ENCODE measurements around the gene MDGA2. TPM values are rescaled to one million over a fixed set of nuclear protein-coding genes. Genes with fewer than 3 reads are reported as not detected.
A peak's percentile ranks its signal among the peaks of the same experiment; 100 is the strongest.

MDGA2 gene
- total RNA-seq, 1 donor from 2014 or later: 2.4 TPM

DNA sequence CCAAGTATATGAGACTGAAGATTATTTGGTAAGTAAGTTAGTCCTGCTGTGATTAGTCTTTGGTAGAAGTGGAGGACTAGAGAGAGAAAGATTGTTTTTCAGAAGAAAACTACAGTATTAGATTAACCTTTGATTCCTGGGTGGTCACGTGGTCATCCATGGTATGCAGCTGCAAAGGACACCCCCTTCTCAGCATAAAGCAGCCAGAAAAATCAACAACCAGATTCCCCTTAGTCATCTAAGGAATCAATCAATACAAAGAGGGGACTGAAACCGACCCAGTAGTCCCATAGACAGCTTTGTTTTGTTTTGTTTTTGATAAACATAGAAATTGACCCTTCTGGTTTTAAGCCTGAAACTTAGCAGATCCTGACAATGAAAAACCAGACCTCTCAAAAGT is 30.3 kb upstream of the MDGA2 start:
- Histone ChIP-seq H3K4me1 (ENCODE audit: insufficient read depth, low read length) (peaks cover 1% of the 10 kb centered on the region), H3K9ac (ENCODE audit: low read length) (no peak overlapping the region), H3K27ac (ENCODE audit: low read depth, low read length) (no peak overlapping the region), H3K27me3 (ENCODE audit: insufficient read depth, low read length) (no peaks in the 10 kb centered on the region), H3K36me3 (ENCODE audit: insufficient read depth, low read length) (no peaks in the 10 kb centered on the region), H2AFZ (ENCODE audit: low read depth, low read length) (no peak overlapping the region), H4K20me1 (ENCODE audit: insufficient read depth, low read length) (no peaks in the 10 kb centered on the region), H3K4me3 (ENCODE audit: insufficient read depth, low read depth, low read length) (no peak overlapping the region), H3K4me2 (ENCODE audit: low read length) (no peak overlapping the region), H3K9me3 (ENCODE audit: insufficient read depth, low read depth, low read length) (no peaks in the 10 kb centered on the region), H3K79me2 (ENCODE audit: insufficient read depth, low read length) (no peaks in the 10 kb centered on the region)
- DNase-seq (ENCODE audit: low read depth) (no peak), FAIRE-seq (no peak)
- Mint-ChIP-seq H3K27me3 (ENCODE audit: low read depth, unreplicated experiment) (no peaks in the 10 kb centered on the region), H3K36me3 (ENCODE audit: low read depth, unreplicated experiment) (no peaks in the 10 kb centered on the region), H3K27ac (ENCODE audit: unreplicated experiment) (no peak overlapping the region), H3K9me3 (ENCODE audit: unreplicated experiment) (no peaks in the 10 kb centered on the region), H3K4me3 (ENCODE audit: unreplicated experiment) (no peak overlapping the region), H3K4me1 (ENCODE audit: low read depth, unreplicated experiment) (peaks cover 11% of the 10 kb centered on the region)
- TF ChIP-seq, protein P1, sequence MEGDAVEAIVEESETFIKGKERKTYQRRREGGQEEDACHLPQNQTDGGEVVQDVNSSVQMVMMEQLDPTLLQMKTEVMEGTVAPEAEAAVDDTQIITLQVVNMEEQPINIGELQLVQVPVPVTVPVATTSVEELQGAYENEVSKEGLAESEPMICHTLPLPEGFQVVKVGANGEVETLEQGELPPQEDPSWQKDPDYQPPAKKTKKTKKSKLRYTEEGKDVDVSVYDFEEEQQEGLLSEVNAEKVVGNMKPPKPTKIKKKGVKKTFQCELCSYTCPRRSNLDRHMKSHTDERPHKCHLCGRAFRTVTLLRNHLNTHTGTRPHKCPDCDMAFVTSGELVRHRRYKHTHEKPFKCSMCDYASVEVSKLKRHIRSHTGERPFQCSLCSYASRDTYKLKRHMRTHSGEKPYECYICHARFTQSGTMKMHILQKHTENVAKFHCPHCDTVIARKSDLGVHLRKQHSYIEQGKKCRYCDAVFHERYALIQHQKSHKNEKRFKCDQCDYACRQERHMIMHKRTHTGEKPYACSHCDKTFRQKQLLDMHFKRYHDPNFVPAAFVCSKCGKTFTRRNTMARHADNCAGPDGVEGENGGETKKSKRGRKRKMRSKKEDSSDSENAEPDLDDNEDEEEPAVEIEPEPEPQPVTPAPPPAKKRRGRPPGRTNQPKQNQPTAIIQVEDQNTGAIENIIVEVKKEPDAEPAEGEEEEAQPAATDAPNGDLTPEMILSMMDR (IDR thresholded peaks at IDR 0.05; ENCODE audit: insufficient read depth, low read depth, low read length): no peak
- no peak for TF ChIP-seq EZH2 (IDR thresholded peaks at IDR 0.05; ENCODE audit: insufficient read depth, low read length)

DNA sequence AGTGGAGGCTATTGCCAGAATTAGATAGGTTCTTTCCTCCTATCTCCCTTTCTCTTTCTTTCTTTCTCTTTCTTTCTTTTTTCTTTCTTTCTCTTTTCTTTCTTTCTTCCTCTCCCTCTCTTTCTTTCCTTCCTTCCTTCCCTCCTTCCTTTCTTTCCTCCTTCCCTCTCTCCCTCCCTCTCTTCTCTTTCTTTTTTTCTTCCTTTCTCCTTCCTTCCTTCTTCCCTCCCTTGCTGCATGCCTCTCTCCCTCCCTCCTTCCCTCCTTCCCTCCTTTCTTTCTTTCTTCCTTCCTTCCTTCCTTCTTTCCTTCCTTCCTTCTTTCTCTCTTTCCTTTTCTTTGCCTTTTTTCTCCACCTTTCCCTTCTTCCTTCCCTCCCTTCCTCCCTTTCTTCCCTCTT is 16.4 kb upstream of the MDGA2 start:
- no peak overlapping the region for H3K4me3 Mint-ChIP-seq (ENCODE audit: unreplicated experiment)
- no peak for FAIRE-seq
- Histone ChIP-seq H3K4me2 (ENCODE audit: low read length) (no peak overlapping the region), H3K9ac (ENCODE audit: low read length) (no peak overlapping the region), H3K79me2 (ENCODE audit: insufficient read depth, low read length) (no peaks in the 10 kb centered on the region), H3K36me3 (ENCODE audit: insufficient read depth, low read length) (no peaks in the 10 kb centered on the region), H3K27me3 (ENCODE audit: insufficient read depth, low read length) (no peaks in the 10 kb centered on the region), H4K20me1 (ENCODE audit: insufficient read depth, low read length) (no peaks in the 10 kb centered on the region), H3K9me3 (ENCODE audit: insufficient read depth, low read depth, low read length) (no peaks in the 10 kb centered on the region), H2AFZ (ENCODE audit: low read depth, low read length) (no peak overlapping the region), H3K4me3 (ENCODE audit: insufficient read depth, low read depth, low read length) (no peak overlapping the region), H3K27ac (ENCODE audit: low read depth, low read length) (no peak overlapping the region), H3K4me1 (ENCODE audit: insufficient read depth, low read length) (no peaks in the 10 kb centered on the region)
- H3K4me1 Mint-ChIP-seq (ENCODE audit: low read depth, unreplicated experiment): no peaks in the 10 kb centered on the region
- no peaks in the 10 kb centered on the region for H3K9me3 Mint-ChIP-seq (ENCODE audit: unreplicated experiment)
- H3K36me3 Mint-ChIP-seq (ENCODE audit: low read depth, unreplicated experiment): no peaks in the 10 kb centered on the region
- peak overlapping the region; percentile 51 for H3K27ac Mint-ChIP-seq (ENCODE audit: unreplicated experiment)
- TF ChIP-seq, protein P1 (IDR thresholded peaks at IDR 0.05; ENCODE audit: insufficient read depth, low read depth, low read length): no peak
- no peak for TF ChIP-seq EZH2 (IDR thresholded peaks at IDR 0.05; ENCODE audit: insufficient read depth, low read length)
- no peaks in the 10 kb centered on the region for H3K27me3 Mint-ChIP-seq (ENCODE audit: low read depth, unreplicated experiment)
- no peak for DNase-seq (ENCODE audit: low read depth)

DNA sequence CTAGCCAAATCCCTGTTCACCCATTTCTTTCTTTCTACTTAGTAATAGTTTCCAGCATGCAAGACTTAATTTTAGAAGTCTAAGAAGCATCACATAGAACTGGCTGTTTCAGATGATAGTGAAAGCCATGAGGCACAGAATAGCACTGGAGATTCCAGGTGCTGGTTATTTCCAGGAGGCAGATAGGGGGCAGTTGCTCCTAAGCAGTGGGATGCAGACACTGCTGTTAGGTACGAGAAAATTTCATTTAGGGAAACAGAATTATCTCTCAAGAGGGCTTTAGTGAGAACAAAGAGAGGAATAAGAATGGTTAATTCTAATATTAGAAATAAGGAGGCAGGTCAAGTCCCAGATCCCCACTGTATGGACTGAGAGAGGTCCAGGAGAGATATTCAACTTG is 3.6 kb upstream of the MDGA2 start:
- Histone ChIP-seq H3K9me3 (ENCODE audit: insufficient read depth, low read depth, low read length) (no peaks in the 10 kb centered on the region), H3K27ac (ENCODE audit: low read depth, low read length) (no peak overlapping the region), H3K79me2 (ENCODE audit: insufficient read depth, low read length) (no peaks in the 10 kb centered on the region), H3K9ac (ENCODE audit: low read length) (no peak overlapping the region), H3K36me3 (ENCODE audit: insufficient read depth, low read length) (no peaks in the 10 kb centered on the region), H2AFZ (ENCODE audit: low read depth, low read length) (no peak overlapping the region), H4K20me1 (ENCODE audit: insufficient read depth, low read length) (no peaks in the 10 kb centered on the region), H3K4me1 (ENCODE audit: insufficient read depth, low read length) (peaks cover 15% of the 10 kb centered on the region), H3K27me3 (ENCODE audit: insufficient read depth, low read length) (peaks cover 18% of the 10 kb centered on the region), H3K4me3 (ENCODE audit: insufficient read depth, low read depth, low read length) (no peak overlapping the region), H3K4me2 (ENCODE audit: low read length) (no peak overlapping the region)
- Mint-ChIP-seq H3K9me3 (ENCODE audit: unreplicated experiment) (no peaks in the 10 kb centered on the region), H3K27me3 (ENCODE audit: low read depth, unreplicated experiment) (peaks cover 28% of the 10 kb centered on the region), H3K36me3 (ENCODE audit: low read depth, unreplicated experiment) (no peaks in the 10 kb centered on the region), H3K27ac (ENCODE audit: unreplicated experiment) (no peak overlapping the region), H3K4me3 (ENCODE audit: unreplicated experiment) (no peak overlapping the region), H3K4me1 (ENCODE audit: low read depth, unreplicated experiment) (peaks cover 3% of the 10 kb centered on the region)
- TF ChIP-seq, protein P1 (IDR thresholded peaks at IDR 0.05; ENCODE audit: insufficient read depth, low read depth, low read length): no peak
- no peak for TF ChIP-seq EZH2 (IDR thresholded peaks at IDR 0.05; ENCODE audit: insufficient read depth, low read length)
- DNase-seq (ENCODE audit: low read depth) (no peak), FAIRE-seq (no peak)
